HCT116 (cell line): ENCODE data around the gene CDK5RAP2.

Experiments used
- ATF3 ChIP-seq: IDR thresholded peaks from 2 replicates; pipeline ENCODE4 v1.6.1; 2012
- CEBPB ChIP-seq: IDR thresholded peaks from 2 replicates; pipeline ENCODE4 v1.6.1; 2012; ENCODE audit warnings: low read depth
- CTCF ChIP-seq, 3 experiments: fragments of 200-600 bp in 1 of 3; sonication (generic) in 1 of 3; IDR thresholded peaks in 2 of 3; conservative IDR thresholded peaks in 1 of 3; 2 replicates each; pipeline ENCODE4 v1.5.1; 2012 to 2017; ENCODE audit warnings: low read depth in 2 of 3, low read length in 2 of 3, antibody characterized with exemption in 1 of 3, borderline replicate concordance in 1 of 3, control low read depth in 1 of 3, mild to moderate bottlenecking in 1 of 3, mixed read lengths in 1 of 3, mixed run types in 1 of 3, moderate library complexity in 1 of 3; ENCODE audit not compliant: insufficient read depth in 1 of 3
- ELF1 ChIP-seq: IDR thresholded peaks from 2 replicates; pipeline ENCODE4 v1.6.1; 2012; ENCODE audit warnings: low read depth, borderline replicate concordance
- EZH2 ChIP-seq: fragments of 200-600 bp; sonication (generic); IDR thresholded peaks from 2 replicates; pipeline ENCODE4 v1.6.1; 2017; ENCODE audit warnings: antibody characterized with exemption, mixed run types
- EZH2phosphoT487 ChIP-seq: fragments of 200-600 bp; IDR thresholded peaks from 2 replicates; pipeline ENCODE4 v1.6.1; 2018; ENCODE audit warnings: antibody characterized with exemption, borderline replicate concordance
- MAX ChIP-seq: IDR thresholded peaks from 2 replicates; pipeline ENCODE4 v1.6.1; 2012
- POLR2A ChIP-seq: IDR thresholded peaks from 2 replicates; pipeline ENCODE4 v1.7.0; 2011; ENCODE audit warnings: borderline replicate concordance; ENCODE audit not compliant: insufficient read depth, insufficient read length; ENCODE audit errors: extremely low read depth
- POLR2AphosphoS5 ChIP-seq: IDR thresholded peaks from 2 replicates; pipeline ENCODE4 v1.6.1; 2011; ENCODE audit warnings: mild to moderate bottlenecking, low read depth, low read length, moderate library complexity
- RAD21 ChIP-seq: IDR thresholded peaks from 2 replicates; pipeline ENCODE4 v1.6.1; 2012; ENCODE audit warnings: low read depth, mild to moderate bottlenecking
- SIN3A ChIP-seq: IDR thresholded peaks from 2 replicates; pipeline ENCODE4 v1.6.1; 2012; ENCODE audit warnings: low read depth
- SP1 ChIP-seq: IDR thresholded peaks from 2 replicates; pipeline ENCODE4 v1.6.1; 2012; ENCODE audit warnings: low read depth
- SRF ChIP-seq: IDR thresholded peaks from 2 replicates; pipeline ENCODE4 v1.6.1; 2012; ENCODE audit warnings: low read depth
- TCF7L2 ChIP-seq: IDR thresholded peaks from 2 replicates; pipeline ENCODE4 v1.7.0; 2011; ENCODE audit warnings: borderline replicate concordance, inconsistent platforms; ENCODE audit not compliant: insufficient read depth, insufficient read length; ENCODE audit errors: extremely low read depth

- no peak for TF ChIP-seq EZH2
- TF ChIP-seq RAD21: peak; percentile 84
- TF ChIP-seq CTCF (IDR thresholded peaks at IDR 0.05 in 2 of 3, conservative IDR thresholded peaks at IDR 0.05 in 1 of 3; ENCODE audit: borderline replicate concordance in 1 of 3, insufficient read depth in 1 of 3, low read depth in 2 of 3, low read length in 2 of 3): peak; percentile 42 to 83 (median 71); a peak in 5 of 6 replicates
- TF ChIP-seq POLR2AphosphoS5: no peak
- TF ChIP-seq MAX: no peak
- TF ChIP-seq TCF7L2: no peak
- TF ChIP-seq ELF1: no peak
- TF ChIP-seq EZH2phosphoT487: no peak
- no peak for TF ChIP-seq POLR2A
- no peak for TF ChIP-seq SP1
- no peak for TF ChIP-seq CEBPB
- no peak for TF ChIP-seq SIN3A
- no peak for TF ChIP-seq ATF3
- no peak for TF ChIP-seq SRF
Measured at GRCh38 chr9:120348951-120349429, 231.0 kb downstream of the CDK5RAP2 start.
